Fibroblast of skin of back (primary cell): Measurements from ENCODE around the gene MIEF1.
A peak's percentile ranks its signal among the peaks of the same experiment; 100 is the strongest.
"Not testable (repeated sequence)": the region's sequence is repeated elsewhere in the genome, so short reads cannot be mapped to it uniquely, and the experiment has no call there.

Experiments used
- DNase-seq: peaks from one replicate; pipeline ENCODE4 v3.0.0-alpha.2; 2013

Gene MIEF1

DNA sequence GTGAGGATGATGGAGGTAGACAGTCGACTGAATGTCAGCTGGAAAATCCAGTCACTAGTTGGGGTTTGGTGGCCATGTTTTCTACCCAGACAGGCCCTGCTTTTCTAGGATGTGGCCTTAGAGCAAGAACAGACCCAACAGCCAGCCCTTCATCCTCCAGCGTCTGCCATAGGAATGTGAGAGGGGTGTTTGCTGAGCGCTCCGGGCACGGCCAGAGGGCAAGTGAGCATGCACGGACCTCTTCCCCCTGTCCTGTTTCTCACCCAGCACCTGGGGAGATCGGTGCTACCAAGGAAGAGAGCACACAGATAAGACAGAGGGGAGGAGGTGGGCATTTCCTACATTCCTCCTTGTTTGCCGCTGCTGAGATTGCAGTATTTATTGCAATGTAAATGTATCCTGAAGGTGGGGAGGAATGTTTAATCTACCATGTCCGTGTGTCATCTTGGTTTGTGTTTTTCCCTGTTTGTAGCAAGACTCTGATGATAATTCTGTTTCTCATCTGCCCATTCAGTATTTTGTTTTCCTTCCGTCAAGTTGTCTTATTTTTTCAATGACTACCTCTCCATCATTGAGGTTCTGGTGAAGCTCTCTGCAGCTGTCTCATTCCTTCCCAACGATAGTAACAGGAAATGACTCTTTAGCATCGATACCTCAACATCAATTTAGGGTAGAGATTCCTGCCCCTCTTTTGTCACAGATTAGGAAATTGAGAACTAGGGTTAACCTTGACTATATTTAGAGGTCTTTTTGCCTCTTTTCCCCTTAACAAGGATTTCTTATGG, 13.4 kb downstream of the MIEF1 start:
- no peak for DNase-seq

DNA sequence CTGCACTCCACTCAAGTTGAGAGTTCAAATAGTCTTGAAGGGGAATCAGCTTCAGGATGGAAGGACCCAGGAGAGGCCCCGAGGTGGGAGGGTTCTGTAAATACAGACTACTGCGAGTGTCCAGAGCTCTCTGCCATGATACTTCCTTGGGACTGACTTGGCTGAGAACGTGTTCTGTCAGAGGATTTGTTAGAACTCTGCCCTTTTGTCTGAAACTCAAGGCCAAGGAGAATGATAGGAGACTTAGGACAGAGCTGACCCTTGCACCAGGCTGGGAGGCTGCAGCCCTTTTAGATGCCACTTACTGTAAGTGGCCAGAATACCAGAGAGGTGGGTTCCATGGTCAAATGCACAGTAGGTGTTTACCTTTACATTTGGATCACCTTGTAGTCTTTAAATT, 15.4 kb downstream of the MIEF1 start:
- no peak for DNase-seq

DNA sequence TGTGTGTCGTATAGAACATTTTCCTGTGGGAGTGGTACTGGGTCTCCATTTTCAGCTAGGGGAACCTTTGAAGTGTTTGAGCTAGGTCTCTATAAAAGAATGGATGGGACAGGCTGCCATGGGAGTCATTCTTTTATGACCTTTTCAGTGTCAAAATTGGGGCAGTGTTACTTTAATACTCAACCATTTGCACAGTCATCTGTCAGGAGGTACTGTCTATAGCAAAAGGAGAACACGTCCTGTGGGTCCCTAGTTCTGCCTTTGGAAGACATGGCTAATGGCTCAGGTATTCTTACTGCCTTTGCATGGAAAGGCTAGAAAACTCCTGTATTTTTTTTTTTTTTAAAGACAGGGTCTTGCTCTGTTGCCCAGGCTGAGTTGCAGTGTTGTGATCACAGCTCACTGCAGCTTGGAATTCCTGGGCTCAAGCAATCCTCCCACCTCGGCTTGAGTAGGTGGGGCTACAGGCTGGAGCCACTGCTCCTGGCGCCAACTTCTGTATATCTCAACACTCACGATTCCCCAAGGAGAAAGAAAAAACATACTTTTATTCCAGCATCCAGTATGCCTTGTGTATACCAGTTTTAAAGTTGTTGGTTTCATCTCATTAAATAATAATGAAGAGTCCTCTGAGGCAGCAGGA, 16.2 kb downstream of the MIEF1 start:
- DNase-seq, result peak; percentile 51

DNA sequence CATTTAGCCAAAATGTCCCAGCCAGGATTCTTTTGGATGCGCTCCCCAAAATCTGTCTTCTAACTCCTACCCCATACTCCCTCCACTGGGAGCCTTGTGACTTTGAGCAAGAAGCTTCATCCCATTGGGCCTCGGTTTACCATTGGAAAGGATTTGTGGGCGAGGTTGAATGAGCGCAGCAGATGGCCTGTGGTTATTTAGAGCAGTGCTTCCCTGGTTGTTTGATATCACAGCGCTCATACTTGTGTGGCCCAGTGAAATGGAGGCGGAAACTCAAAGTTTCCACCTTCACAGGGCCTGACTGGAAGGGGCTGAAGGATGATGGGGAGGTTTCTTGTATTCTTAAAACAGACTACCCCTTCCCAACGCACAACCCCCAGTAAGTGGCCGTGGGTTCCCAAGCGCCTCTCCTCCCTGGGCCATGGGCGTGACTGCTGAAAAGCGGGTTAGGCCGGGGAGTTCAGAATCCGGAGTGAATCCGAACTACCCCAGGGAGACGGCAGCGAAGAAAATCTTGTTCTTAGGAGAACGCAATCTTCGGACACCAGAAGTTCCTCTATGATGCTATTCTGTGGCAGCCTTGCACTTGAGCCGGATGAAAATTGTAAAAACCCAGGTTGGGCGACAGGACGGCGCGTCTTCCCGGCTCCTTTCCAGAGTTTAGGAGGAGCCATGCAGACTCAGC, 17.0 kb downstream of the MIEF1 start:
- DNase-seq, result peak; percentile 46

DNA sequence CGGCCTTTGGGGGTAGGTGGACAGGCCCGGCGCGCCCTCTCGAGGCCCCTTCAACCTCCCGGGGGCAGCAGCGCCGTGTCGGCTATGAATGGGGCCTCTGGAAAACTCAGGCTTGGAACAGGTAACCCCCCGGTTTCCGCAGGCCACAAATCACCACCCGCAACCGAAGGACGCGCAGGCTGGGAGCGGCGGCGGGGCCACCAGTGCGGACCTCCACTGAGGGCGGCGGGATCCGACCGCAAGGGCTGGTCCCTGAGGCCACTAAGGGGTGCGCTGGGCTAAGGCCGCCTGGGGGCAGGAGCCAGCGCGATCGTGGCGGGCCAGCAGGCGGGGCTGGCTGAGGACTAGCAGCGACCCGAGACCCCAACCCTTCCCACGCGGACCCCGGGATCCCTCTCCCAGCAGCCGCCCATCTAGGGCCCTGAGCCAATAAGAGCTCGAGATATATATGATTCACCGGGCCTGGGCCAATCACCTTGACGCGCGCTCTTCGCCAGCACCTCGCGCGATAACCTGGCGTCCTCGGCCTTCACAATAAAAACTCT, 17.7 kb downstream of the MIEF1 start:
- peak; percentile 99 for DNase-seq

DNA sequence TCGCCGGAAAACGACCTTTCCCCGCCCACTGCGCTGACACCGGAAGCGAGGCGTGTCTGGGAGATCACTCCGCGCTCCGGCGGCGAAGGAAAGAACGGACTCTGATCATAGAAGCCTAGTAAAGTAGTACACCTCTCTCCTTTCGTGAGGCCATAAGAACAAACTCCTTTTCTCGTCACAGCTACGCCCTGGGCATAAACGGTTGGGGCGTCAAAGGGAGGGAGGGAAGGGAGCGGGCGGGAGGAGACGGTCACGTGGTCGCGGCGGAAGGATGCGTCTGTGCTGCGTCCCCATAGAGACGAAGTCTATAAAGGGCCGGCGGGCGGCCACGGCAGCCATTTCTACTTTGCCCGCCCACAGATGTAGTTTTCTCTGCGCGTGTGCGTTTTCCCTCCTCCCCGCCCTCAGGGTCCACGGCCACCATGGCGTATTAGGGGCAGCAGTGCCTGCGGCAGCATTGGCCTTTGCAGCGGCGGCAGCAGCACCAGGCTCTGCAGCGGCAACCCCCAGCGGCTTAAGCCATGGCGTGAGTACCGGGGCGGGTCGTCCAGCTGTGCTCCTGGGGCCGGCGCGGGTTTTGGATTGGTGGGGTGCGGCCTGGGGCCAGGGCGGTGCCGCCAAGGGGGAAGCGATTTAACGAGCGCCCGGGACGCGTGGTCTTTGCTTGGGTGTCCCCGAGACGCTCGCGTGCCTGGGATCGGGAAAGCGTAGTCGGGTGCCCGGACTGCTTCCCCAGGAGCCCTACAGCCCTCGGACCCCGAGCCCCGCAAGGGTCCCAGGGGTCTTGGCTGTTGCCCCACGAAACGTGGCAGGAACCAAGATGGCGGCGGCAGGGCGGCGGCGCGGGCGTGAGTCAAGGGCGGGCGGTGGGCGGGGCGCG, 18.4 kb downstream of the MIEF1 start, which contains the start of gene ATF4:
Gene ATF4, plus strand, starts transcription at position 337 of the 880 bp plus-strand sequence. CDS start 884 bp downstream, outside the sequence.
- DNase-seq, result peak; percentile 86

DNA sequence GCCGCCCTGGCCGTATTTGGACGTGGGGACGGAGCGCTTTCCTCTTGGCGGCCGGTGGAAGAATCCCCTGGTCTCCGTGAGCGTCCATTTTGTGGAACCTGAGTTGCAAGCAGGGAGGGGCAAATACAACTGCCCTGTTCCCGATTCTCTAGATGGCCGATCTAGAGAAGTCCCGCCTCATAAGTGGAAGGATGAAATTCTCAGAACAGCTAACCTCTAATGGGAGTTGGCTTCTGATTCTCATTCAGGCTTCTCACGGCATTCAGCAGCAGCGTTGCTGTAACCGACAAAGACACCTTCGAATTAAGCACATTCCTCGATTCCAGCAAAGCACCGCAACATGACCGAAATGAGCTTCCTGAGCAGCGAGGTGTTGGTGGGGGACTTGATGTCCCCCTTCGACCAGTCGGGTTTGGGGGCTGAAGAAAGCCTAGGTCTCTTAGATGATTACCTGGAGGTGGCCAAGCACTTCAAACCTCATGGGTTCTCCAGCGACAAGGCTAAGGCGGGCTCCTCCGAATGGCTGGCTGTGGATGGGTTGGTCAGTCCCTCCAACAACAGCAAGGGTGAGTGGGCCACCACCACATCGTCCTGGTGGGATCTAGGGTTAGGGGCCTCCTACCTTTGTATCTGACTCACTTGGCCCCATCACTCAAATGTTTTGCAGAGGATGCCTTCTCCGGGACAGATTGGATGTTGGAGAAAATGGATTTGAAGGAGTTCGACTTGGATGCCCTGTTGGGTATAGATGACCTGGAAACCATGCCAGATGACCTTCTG, 19.2 kb downstream of the MIEF1 start:
- DNase-seq, result not testable (repeated sequence)

DNA sequence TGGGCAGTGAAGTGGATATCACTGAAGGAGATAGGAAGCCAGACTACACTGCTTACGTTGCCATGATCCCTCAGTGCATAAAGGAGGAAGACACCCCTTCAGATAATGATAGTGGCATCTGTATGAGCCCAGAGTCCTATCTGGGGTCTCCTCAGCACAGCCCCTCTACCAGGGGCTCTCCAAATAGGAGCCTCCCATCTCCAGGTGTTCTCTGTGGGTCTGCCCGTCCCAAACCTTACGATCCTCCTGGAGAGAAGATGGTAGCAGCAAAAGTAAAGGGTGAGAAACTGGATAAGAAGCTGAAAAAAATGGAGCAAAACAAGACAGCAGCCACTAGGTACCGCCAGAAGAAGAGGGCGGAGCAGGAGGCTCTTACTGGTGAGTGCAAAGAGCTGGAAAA, 20.0 kb downstream of the MIEF1 start:
- DNase-seq, result not testable (repeated sequence)

DNA sequence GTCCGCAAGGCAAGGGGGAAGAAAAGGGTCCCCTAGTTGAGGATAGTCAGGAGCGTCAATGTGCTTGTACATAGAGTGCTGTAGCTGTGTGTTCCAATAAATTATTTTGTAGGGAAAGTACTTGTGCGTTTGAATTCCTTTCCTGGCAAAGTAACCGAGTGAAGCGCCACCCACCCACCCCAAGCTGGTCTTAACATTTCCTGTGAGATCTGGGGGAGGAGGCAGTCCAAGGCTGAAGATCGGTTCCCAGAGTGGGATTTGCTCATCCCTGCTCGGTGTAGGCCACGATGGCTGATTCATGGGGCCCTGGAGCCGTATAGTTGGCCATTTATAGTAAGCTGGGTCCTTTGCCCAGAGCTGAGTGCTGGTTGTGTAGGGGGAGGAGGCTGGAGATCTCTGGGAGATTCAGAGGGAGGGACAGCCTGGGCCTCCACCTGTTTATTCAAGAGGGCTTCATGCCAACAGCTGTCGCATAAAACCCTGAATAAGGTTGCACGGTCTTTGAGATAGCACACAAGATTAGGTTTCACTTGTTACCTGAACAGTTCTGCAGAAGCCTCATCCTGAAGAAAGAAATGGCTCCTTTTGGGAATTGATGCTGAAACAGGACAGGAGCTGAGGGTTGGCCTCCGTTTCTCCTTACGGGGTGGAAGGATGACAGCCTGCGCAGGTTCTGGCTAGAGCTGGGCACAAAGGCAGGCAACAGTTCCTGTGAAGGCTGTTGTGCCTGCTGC, 20.6 kb downstream of the MIEF1 start:
- DNase-seq, result peak; percentile 66

DNA sequence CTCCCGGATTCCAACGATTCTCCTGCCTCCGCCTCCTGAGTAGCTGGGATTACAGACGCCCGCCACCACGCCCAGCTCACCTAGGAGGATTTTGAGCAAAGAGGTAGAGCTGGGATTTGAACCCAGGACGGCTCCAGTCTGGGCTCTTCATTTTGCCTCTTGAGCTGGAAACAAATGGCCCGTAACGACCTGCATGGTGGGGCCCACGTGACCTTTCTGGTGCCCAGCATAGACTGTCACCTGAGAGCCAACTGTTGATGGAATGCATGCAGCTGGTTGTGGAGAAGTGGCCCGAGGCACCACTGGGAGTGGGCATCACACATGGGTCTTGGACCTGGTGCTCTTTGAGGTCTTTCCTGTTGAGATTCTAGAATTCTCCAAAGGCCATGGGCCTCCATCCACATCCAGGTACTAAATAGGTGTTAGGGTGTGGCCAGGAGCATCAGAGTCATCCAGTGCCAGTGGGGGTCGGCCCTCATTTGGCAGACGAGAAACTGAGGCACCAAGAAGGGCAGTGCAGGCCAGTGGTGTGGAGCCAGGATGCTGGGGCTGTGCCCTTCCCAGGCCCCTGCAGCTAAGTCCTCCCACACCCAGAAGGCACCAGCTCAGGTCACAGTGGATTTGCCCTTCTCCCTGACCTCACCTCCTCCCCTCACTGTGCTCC, 22.1 kb downstream of the MIEF1 start:
- DNase-seq, result no peak

DNA sequence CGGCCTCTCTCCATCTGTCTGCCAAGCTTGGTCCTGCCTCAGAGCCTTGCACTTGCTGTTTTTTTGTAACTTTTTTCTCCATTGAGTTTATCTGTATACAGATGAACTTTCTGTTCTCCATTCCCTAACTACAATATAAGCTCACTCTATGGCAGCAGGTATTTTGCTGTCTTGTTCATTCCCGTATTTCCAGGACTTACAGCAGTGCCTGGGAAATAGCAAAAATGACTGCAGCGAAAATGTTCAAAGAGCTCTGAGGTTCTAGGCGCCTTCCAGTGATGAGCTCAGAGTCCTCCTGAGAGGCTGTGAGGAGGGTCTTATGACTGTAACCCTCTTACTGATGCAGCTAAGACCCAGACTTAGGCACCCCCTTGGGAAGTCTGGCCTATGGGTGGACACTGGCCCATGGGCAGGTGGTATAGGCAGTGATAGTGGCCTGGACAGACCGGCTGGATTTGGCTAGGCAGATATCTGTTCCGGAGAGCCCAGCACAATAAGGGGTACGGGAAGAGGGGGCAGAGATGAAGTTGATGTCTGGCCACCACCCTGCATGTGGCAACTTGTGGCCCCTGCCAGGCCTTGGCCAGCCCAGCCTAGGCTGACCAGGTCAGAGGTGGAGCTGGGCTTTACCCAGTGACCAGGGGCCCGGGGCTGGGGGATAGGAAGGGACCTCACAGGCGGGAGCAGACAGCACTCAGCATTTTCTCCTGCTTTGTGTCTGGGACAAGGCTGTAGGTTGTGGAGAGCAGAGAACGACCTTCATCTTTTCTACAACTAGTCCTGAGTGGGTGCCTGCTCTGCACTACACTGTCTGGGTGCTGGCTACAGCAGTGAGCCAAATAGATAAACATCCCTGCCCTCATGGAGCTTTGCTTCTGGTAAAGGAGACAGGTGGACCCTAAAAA, 22.9 kb downstream of the MIEF1 start:
- DNase-seq, result no peak

DNA sequence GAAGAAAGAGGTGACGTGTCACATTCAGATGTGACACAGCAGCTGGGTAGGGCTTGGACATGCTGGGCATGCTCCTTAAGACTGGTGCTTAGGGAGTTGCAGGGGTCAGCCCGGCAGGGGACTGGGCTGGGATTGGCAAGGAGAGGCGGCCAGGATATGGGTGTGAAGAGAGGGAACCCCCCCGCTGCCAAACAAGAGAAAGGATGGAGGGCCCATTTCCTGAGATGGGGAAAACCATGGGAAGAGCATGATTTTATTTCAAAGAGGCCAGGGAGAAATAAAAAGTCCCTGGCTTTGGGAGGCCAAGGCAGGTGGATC, 23.5 kb downstream of the MIEF1 start:
- no peak for DNase-seq

DNA sequence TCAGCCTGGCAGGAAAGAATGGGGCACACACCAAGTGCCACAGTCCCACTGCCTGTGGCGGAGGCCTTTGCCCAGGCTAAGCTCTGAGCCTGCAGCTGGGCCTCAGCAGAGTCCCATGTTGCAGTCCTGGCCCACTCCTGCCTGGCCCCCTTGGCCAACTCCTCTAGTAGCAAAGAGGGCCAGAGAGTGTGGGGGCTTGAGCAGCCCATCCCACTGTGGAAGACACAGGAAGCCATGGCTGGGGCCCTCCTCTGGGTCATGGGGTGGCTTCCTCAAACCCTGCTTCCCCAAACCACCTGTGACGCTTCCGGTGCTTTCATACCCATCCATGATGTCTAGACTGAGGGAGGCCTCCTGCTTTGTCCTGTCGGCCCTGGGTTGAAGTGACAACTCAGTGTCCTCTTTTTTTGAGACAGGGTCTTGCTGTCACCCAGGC, 24.7 kb downstream of the MIEF1 start:
- no peak for DNase-seq

DNA sequence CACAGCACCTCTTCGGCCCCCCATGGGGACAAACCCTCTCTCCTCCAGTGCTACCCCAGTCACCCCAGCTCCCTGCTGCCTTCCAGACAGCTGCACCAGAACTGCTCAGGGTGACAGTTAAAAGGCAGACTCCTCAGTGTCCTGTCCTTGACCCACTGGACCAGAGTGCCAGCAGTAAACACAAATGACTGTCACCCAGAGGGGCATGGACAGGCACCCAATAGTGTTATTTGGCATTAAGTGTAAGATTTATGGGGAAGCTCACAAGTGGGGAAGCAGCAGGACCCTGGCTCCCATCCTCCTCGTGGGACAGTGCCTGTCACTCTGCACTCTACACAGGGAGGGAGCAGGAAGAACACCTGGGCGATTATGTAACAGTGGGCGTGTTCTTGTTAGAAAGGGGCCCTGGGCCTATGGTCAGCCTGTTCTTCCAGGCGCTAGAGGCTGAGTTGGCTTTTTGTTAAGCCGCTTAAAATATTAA, 25.4 kb downstream of the MIEF1 start:
- DNase-seq, result no peak

DNA sequence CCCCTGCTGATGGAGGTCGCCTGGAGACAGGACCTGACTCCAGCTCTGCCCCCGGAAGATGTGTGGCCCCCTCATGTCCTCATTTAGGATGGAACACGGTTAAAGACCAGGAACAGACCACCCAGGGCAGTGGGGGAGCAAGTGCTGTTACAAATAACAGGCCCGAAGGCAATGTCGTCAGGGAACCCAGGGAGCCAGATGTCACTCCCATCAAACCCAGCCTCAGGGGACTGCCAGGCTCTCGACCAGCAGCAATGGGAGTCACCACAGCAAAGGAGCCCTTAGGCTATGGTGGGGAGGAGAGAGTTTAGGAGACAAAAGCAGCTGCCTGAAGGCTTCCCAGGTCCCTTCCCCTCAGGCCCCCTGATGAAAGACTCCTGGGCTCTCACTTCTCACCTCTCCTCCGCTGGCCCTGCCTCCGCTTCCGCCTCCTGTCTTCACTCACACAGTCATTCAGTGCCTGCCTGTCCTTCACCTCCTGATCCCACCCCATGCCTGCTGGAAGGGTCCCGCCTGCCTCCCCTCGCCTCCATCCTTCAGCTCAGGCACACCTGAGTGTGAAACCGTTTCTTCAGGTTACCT, 26.1 kb downstream of the MIEF1 start:
- no peak for DNase-seq

DNA sequence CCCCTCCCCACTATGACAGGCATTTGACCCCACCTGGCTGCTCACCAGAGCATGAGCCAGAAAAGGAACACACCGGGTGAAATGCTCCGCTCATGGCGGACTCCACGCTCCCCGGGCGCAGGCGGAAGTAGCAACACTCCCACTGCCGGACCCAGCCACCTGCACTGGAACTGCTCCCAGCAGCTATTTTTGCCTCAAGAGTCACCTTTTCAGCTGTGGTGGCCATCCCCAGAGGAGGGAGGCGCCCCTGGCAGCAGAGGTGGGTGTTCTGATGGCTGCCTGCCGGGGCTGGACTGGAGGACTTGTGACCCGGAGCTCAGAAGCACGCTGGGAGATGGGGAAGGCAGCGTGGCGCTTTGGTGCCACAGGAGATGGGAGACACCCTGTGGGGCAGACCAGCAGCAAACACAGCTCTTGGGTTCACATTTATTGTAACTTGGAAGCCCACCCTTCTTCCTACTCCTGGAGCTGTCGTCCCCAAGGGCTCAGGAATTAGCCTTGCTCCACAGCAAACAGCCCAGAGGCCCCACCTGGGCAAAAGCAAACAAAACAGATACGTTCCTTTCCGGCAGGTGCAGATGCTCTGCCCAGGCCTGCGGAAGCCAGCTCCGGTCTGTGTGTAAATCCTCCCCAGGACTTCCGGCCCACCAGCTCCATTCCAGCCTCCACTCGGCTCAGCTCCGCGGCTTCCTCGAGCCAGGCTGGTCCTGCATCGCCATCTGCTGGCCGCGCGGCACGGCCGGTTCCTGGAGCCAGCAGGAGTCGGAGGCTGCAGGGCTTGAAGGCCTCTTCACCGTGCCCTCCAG, 26.8 kb downstream of the MIEF1 start:
- peak; percentile 84 for DNase-seq

DNA sequence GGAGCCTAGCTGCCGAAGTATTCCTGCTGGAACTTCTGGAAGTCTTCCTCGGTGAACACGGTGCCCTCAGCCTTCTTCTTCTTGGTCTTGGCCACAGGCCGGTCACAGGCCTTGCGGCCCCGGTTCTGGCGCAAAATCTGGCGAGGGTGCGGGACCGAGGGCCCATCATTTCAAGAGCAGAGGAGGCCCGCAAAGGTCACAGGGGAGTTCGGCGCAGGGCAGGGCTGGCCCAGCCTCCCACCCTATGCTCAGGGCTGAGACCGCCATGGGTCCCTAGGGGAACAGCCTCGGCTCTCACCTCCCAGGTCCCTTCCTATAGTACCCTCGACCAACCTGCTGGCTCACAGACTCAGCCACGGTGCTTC, 27.4 kb downstream of the MIEF1 start:
- DNase-seq, result no peak

DNA sequence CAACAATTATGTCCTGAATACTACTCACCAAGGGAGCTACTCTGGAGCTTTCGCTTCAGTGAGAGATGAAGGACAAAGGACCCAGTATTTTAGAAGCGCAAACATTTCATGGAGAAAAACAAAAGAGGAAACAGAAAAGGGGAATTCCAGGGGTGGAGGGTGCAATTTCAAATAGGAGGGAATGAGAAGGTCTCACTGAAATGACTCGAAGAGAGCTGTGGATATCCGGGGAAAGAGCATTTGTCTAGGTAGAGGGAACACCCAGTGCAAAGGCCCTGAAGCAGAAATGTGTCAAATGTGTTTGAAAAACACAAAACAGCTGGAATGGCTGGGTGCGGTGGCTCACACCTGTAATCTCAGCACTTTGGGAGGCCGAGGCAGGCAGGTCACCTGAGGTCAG, 28.0 kb downstream of the MIEF1 start:
- DNase-seq, result no peak
